GM18520 (cell line): ENCODE measurements around the gene RAG2.

Experiments
- ATAC-seq: cut with Tn5 transposase; IDR thresholded peaks from one replicate; pipeline ENCODE4 v1.9.1; 2021; ENCODE audit not compliant: unreplicated experiment

The RAG2 gene

DNA sequence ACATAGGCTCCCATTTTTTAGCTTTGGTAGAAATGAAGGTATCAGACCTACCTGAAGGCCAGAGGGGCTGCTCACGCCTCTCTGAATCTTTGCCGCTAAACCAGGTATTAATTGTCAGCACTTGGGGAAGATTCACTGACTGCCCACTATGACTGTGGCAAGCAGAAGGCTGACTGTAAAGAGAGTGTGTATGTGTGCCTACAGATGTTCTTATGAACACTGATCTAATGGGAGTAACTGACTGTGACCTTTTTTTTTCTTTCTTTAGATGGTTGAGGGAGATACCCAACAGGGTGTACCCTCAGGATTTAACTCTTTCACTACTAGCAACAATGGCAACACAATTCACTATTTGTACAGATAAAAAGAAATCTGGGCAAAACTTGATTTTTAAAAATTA, at the start of gene RAG2:
RAG2 (minus strand) TSS at position 186 of the 400 bp plus-strand sequence. CDS start 4,068 bp downstream, outside the sequence.
- no peak for ATAC-seq

DNA sequence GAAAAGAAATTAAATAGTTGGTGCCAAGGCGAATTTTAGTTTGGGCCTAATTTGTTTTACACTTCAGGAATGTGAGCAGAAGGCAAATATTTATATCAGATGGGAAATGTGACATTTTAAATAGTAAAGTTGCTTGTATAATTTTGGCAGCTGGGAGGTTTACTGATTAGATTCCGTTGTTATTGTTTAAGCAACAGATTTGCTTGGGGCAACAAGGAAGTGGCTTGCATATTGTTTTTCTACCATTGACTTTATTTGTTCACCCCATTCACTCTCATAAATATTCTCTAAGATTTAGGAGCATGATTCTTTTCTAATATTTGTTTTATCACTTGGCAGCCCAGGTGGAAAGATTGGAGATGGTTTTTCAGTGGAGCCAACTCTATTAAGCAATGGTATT, 40.5 kb upstream of the RAG2 start:
- ATAC-seq: no peak

DNA sequence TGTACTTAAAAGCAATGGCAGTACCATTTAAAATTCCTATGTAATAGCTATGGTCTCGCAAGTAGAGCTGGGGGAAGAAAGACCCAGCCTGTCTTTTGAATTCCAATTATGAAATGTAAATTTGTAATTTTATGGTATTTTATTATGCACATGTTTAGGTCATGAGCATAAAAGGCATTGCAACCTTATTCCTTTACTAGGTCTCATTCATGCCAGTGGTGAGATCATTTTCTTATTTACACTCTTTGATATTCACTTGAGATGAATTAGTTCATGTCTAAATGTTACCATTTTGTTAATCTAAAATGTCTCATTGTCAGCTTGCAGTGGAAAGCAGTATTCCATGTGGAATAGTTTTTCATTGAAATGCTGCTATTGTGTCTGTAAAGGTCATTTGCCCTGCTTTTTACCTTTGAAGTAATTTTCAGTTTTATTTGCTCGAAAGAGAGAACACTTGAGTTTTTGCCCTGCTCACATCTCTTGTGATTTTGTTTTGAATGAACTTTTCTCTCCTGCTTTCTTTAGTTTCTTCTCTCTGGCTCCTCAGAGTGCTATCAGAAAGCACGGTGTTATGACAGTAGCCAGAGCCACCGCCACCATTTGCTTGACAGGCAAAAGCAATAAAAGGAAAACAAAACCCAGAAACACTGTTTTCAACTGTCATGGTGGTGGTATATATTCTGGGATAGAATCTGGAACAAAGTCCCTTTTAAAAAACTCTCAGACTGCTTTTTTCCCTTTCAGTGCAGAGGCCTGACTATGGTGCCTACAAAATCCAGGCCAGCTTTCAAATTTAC, 37.2 kb upstream of the RAG2 start:
- no peak for ATAC-seq

DNA sequence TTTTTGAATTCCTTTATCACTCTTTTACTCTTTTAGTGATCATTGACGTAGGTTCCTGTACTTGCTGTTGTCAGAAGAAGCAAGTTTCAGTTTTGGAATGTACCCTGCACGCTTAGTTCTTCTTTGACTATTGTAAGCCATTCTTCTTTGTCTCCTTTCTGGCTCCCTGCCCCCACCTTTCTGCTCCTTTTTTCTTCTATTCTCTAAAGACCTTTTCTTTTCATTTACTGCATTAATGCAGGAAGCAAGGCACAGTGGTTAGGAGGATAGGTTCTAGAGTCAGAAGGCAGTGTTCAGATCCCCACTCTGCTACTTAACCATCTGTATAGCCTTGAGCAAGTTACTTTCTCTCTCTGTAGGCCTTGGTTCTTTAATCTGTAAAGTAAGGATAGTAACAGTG, 33.7 kb upstream of the RAG2 start:
- peak; percentile 51 for ATAC-seq

DNA sequence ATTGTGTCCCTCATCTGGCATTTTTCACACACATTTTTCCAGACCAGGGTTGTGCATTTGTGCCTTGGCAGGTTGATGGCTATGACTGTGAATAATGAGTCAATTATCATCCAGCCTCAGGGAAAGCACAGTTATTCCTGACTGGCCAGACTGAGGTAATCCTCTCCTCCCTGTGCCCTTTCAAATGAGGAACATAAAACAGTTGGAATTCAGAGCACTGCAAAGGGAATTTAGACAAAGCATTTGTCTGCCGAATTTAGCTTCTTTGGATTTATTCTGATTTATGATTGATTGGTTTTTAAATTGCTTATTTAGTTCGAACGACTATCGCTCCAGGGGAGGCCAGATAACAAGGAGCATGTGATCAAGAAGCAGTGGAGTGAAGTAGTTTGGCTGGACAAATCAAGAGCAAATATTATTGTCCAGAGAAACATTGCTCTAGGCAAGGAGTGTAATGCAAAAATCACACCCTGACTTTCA, 30.8 kb upstream of the RAG2 start:
- ATAC-seq: no peak

DNA sequence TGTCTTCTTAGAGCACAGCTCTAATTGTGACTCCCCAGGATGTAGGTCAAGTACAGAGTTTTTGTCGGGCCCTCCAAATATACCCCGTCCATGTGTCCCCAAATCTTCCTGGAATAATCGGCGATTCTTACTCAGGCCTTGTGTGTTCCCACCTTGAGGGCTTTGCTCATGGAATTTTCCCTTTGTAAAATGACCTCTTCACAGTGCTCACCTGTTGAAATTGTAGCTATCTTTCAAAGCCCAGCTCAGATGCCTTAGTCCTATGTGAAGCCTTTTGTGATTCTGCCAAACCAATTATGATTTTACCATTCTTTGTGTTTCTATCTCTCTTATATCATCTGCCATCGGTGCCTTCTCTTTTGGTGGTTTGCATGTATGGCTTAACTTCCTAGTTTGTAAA, 30.1 kb upstream of the RAG2 start:
- no peak for ATAC-seq

DNA sequence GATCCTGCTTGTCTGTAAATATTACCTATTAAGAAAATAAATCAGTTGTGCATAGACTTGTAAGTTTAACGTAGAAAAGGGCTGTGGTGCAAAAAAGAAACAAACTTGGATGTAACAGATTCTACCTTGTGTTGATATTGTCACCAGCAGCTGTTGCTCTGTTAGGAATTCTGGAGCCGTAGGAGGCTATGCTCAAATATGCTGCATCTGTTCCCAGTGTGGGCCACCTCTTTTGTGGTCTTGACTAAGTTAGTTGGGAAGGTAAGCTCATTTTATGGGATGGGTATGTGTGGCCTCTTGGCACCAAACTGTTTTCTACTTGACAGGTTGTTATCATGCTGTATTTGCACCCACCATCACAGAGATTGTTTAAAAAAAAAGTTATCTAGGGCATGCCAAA, 29.4 kb upstream of the RAG2 start:
- no peak for ATAC-seq

DNA sequence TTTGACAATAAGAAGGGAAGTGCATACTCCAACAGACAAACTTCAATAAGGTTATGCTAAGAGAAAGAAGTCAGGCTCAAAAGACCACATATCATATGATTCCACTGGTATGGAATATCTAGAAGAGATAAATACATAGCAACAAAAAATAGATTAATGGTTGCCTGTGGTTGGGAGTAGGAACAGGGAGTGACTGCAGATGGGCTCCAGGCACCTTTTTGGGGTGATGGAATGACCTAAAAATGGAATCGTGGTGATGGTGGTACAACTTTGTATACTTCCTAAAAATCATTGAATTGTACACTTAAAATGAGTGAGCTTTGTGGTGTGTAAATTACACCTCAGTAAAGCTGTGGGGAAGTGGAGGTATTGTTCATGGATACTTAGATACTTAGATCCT, 29.0 kb upstream of the RAG2 start:
- no peak for ATAC-seq

DNA sequence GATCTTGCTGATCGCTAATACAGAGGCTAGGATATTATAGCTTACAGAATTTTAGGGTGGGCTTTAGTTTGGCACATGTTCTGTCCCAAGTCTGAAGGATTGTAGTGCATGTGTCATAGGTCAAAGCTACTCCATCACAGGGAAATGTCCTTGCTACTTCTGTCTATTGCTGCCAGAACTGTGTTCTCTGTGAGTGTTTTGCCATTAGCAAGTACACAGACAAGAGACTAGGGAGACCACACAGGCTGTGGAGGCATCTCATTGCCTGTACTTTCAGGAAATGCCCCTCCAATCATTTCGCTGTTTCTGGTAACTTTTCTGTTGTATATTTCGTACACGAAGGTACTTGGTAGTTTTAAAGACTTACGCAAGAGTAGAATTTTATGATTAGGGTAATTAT, 25.5 kb upstream of the RAG2 start:
- ATAC-seq: no peak

DNA sequence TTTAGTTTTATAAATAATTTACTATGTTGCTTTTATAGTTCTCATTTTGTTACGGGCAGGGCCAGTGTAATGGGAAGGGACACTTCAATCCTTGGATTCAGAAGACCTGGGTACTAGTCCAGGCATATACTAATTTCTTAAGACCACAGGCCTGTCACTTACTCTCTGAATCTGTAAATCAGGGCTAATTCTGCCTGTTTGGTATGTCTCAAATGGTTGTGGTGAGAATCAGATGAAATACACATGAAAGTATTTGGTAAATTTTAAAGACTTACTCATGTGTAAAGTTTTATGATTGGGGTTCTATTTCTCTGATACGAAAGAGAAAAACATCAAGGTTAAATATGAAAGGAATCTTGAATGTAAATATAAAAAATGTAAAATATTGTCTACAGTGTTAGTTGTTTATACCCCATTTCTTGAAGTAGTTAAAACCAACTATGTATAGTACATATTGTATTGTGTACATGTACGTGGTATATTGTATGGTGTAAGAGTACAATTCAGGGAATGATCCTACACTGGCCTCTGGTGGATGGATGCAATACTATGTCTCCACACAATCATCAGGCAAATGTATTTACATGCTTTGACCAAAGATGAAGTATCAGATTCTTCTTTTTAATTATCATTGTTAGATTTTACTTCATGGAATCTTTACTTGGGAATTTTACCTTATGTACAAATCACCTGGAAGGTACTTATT, 24.5 kb upstream of the RAG2 start:
- no peak for ATAC-seq

DNA sequence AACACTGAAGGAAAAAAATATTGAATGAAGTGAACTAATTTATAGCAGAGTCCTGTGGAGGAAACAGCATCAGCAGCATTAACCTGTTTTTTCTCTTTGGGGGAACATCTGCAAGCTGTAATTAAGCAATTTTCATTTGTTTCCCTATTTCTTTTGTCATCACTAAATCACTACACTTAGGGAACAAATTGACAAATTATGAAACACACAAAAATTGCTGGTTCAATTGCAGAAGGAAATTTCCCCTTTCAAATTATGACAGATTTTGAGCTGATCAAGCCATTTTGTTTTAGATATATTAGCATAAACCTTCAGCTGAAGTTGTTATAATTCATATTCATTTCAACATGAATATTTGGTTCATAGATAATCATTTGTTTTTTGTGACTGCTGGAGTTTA, 22.2 kb upstream of the RAG2 start:
- no peak for ATAC-seq

DNA sequence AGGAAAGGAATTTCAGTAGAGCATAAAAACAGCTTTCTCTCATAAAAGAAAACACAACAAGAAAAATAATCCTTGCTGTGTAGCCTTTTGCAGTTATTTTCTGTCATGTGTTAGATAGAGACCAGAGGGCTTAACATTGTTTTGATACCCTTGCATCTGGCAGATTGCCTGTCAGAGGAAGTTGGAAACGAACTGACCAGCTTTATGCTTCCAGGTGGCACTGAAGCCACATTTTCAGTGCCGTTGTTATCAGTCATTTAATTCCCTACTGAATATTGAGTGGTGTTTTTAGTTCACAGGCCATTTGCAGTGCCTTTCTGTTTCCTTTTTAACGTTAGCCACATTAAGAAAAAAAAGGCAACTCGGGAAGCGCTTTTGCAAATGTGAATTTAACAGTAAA, 21.5 kb upstream of the RAG2 start:
- peak; percentile 39 for ATAC-seq

DNA sequence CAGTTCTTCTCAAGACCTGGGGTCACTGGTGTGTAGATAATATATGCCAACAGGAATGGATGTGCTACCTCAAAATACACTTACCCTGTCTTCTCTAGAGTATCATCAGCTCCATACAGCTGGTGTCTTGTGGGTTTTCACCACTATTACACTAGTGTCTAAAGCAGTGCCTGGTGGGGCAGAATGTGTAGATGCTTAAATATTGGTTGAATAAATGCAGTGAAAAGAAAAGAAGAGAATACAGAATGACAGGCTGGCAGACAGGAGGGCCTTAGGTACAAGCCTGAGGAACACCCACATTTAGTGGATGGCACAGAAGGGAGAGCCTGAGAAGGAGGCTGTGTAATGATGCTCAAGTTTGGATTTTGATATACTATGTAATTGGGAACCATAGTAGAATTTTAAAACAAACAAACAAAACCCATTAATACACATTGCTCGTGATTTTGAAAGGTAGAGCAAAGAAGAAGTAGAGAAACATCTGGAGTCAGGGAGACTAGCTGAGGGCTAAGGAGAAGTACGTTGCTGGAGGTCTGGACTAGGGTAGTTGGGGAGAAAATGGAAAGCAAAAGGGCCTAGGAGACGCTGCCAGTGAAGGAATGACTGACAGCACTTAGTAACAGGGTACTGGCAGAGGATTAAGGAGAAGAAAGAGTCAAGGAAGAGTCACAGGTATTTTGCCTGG, 20.5 kb upstream of the RAG2 start:
- no peak for ATAC-seq

DNA sequence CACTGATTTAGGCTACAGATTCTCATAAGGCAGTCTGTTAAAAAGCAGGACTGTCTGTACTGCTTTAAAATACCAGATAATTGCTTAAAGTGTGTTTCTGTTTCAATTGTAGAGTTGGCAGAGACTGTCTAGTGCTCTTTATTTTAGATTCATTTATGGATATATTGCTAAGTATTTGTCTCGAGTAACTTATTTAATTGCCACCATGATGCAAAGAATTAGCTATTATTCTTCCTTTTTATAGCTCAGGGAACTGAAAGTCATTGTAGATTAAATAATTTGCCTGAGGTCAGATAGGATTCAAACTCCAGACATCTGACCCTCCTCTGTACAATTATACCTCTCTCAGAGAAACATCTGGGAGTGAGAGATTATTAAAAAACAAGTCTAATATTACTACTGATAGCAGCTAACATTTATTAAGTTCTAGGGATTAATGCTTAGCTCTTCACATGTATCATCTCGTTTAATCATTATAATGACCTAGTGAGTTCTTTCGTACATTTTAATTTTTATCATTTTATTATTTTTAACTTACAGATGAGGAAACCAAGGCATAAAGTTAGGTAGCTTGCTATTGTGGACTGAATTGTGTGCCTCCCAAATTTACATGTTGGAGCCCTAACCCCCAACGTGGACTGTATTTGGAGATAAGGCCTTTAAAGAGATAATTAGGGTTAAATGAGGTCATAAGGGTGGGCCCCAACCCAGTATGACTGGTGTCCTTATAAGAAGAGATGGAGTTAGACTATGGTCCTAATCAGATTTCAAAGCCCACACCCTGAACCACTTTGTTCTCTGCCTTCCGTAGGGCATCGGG, 19.7 kb upstream of the RAG2 start:
- no peak for ATAC-seq

DNA sequence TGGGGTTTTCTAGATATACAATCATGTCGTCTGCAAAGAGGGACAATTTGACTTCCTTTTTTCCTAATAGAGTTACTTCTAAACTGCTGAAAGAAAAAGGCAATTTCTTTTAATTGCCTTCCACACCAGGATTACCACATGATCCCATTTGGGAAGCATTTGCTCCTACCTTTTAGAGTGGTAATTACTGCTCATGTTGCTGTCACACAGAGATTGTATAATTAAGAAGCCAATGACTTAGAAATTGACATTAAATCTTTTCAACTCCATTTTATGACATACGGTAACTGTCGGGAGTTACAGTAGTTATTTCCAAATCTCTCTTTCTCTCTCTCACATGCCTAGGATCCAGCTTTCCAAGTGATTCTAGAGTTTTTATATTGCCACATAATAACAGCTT, 17.8 kb upstream of the RAG2 start:
- no peak for ATAC-seq

DNA sequence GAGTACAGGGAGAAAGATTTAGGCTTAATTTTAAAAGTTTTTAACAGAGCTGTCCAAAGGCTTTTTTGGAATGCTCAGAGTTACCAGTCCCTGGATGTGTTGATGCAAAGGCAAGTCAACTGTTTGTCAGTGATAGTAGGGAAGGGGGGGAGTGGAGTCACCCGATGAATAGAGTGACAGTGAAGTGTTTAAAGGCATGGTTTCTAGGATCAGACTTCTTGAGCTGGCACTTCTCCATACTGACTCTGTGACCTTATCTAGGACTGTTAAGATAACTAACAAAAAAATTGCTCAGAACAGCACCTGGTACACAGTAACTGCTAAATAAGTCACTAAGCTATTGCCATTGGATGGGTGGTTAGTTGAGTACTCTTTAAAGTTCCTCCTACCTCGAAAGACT, 11.3 kb upstream of the RAG2 start:
- ATAC-seq: no peak

DNA sequence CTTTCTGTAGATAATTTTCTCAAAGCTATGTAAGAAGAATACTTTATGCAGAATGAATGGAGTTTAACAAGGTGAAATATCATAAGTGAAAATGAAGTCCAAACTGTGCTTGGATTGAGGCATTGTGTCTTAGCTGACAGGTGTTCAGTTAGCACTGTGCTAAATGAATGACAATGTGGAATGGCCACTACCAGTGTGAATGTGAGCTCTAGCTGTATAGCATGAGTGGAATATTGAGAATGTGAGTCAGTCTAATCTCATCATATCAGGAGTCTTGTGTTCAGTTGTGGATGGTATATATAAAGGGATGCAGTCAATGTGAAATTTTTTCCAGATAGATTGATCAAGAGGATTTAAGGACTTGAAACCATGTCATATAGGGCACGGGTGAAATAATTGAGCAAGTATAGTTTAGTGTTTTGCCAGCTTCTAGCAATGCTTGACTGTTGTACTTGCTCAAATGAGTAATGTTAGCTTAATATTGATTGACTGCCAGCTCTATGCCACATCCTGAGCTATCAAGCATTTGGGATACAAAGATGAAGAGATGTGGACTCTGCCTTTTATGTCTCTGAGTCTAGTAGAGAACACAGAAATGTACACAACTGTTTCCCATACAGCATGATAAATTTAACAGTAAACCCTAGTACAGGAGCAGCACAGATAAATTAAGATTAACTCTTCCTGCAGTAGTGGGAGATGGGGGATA, 10.6 kb upstream of the RAG2 start:
- ATAC-seq: no peak

DNA sequence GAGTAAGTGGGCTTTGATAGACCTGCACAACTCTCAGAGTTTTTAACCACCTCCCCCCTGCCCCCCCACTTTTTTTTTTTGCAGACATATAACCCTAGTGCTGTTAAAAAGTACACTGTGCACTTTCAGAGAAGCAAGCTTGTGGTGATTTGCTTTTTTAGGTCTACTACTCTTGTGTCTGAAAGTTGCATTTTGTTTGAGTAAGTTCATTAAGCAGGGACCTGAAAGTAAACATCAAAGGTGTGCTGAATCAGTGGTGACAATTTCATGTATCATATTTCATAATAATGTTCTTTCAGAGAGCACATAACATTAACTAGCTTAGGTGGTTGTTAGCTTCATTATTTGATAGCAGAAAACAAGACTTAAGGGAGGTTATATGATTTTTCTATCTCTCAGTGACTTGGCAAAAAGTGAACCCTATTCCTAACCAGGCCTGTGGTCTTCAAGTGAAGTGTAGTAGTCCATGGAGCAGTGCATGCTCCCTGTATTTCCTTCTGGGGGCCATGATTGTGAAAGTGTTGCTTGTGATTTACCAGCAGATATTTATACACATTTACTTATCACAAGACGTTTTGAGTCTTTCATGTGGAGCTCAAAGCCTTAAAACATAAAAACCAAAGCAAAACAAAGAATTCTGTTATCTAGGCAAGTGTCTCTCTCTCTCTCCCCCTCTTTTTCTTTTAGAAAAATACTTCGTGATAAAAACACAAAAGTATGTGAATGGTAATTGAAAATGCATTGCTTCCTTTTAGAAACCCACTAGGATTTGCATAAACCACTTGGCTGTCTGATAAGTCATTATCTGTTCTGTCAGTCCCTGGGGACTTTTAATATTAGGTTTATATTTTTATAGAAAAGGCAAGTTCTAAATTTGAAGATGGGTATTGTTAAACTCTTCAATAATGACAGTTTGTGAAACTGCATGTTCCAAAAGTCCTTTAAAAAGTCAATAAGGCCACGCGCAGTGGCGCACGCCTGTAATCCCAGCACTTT, 7.5 kb upstream of the RAG2 start:
- peak; percentile 45 for ATAC-seq

DNA sequence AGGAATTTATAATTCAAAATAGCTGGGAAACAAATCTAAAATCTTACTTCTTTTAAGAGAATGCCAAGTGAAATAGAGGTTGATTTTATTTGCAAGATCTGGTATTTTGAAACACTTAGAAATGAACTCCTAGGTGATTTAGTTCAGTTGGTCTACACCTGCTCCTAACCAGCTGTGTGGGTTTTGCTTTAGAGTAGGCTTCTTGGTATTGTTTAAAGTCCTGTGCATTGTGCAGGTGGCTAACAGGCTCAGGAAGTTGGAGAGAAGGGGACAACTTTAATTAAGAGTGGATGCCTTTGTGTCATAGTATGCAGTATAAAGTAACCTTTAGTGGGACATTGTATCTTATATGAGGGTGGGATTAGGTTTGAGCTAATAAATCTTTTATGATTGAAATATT, 4.1 kb upstream of the RAG2 start:
- ATAC-seq: no peak
